ENCODE data around the gene ORM2. TPM values are rescaled to one million over a fixed set of nuclear protein-coding genes. Genes with fewer than 3 reads are reported as not detected.

The ORM2 gene
- total and polyA plus RNA-seq, 2 of the 8 experiments (the other 6 are each of a cell fraction or from before 2014, with no cell fraction given): 1.3 TPM; not detected in 1

DNA sequence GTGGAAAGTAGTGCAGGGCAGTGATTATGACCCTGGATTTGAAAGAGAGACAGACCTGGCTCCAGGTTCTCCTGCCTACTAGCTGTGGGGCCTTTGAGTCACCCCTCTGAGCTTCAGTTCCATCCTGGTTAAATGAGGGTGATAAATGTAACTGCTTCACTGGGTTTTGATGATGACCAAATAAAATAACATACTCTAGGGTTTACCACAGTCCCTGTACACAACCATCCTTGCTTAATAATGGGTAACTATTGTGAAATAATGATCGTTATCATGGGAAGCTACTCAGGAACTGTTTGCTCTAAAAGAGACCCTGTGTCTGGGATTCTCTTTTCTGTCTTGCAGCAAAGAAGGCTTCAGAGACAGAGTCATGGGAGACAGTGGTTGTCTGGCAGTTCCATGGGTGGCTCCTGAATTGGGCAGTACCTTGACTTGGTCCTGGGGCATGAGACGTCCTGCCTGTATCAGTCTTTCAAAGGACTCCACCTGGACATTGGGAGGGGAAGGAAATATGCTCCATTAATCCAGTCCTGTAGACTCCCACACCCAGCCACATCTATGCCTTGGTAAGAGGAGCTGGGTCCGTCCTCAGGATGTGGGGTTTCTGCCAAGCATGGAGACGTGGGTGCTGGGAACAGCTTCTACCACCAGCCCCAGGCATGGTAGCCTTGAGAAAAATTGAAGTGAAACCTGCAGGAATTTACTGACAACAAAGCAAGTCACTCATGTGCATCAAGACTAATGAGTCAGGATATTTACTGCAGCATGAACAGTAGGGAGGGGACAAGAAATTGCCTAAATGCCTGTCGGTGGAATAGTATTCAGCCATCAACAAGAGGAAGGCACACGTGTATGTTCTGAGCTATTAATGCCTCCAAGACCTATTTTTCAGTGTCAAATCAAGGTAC lies 34.7 kb downstream of the ORM2 start (continued):
- TF ChIP-seq, protein P1, sequence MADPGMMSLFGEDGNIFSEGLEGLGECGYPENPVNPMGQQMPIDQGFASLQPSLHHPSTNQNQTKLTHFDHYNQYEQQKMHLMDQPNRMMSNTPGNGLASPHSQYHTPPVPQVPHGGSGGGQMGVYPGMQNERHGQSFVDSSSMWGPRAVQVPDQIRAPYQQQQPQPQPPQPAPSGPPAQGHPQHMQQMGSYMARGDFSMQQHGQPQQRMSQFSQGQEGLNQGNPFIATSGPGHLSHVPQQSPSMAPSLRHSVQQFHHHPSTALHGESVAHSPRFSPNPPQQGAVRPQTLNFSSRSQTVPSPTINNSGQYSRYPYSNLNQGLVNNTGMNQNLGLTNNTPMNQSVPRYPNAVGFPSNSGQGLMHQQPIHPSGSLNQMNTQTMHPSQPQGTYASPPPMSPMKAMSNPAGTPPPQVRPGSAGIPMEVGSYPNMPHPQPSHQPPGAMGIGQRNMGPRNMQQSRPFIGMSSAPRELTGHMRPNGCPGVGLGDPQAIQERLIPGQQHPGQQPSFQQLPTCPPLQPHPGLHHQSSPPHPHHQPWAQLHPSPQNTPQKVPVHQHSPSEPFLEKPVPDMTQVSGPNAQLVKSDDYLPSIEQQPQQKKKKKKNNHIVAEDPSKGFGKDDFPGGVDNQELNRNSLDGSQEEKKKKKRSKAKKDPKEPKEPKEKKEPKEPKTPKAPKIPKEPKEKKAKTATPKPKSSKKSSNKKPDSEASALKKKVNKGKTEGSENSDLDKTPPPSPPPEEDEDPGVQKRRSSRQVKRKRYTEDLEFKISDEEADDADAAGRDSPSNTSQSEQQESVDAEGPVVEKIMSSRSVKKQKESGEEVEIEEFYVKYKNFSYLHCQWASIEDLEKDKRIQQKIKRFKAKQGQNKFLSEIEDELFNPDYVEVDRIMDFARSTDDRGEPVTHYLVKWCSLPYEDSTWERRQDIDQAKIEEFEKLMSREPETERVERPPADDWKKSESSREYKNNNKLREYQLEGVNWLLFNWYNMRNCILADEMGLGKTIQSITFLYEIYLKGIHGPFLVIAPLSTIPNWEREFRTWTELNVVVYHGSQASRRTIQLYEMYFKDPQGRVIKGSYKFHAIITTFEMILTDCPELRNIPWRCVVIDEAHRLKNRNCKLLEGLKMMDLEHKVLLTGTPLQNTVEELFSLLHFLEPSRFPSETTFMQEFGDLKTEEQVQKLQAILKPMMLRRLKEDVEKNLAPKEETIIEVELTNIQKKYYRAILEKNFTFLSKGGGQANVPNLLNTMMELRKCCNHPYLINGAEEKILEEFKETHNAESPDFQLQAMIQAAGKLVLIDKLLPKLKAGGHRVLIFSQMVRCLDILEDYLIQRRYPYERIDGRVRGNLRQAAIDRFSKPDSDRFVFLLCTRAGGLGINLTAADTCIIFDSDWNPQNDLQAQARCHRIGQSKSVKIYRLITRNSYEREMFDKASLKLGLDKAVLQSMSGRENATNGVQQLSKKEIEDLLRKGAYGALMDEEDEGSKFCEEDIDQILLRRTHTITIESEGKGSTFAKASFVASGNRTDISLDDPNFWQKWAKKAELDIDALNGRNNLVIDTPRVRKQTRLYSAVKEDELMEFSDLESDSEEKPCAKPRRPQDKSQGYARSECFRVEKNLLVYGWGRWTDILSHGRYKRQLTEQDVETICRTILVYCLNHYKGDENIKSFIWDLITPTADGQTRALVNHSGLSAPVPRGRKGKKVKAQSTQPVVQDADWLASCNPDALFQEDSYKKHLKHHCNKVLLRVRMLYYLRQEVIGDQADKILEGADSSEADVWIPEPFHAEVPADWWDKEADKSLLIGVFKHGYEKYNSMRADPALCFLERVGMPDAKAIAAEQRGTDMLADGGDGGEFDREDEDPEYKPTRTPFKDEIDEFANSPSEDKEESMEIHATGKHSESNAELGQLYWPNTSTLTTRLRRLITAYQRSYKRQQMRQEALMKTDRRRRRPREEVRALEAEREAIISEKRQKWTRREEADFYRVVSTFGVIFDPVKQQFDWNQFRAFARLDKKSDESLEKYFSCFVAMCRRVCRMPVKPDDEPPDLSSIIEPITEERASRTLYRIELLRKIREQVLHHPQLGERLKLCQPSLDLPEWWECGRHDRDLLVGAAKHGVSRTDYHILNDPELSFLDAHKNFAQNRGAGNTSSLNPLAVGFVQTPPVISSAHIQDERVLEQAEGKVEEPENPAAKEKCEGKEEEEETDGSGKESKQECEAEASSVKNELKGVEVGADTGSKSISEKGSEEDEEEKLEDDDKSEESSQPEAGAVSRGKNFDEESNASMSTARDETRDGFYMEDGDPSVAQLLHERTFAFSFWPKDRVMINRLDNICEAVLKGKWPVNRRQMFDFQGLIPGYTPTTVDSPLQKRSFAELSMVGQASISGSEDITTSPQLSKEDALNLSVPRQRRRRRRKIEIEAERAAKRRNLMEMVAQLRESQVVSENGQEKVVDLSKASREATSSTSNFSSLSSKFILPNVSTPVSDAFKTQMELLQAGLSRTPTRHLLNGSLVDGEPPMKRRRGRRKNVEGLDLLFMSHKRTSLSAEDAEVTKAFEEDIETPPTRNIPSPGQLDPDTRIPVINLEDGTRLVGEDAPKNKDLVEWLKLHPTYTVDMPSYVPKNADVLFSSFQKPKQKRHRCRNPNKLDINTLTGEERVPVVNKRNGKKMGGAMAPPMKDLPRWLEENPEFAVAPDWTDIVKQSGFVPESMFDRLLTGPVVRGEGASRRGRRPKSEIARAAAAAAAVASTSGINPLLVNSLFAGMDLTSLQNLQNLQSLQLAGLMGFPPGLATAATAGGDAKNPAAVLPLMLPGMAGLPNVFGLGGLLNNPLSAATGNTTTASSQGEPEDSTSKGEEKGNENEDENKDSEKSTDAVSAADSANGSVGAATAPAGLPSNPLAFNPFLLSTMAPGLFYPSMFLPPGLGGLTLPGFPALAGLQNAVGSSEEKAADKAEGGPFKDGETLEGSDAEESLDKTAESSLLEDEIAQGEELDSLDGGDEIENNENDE (IDR thresholded peaks at IDR 0.05; ENCODE audit: insufficient replicate concordance, low read length): no peak
